Vagina (tissue), 2 donors: ENCODE measurements around the gene PRKCQ.

ENCODE experiments used
- POLR2A ChIP-seq, 2 donors: fragments of 450-650 bp; IDR thresholded peaks; one replicate each; pipeline ENCODE4 v1.6.1; 2017; ENCODE audit warnings: antibody characterized with exemption in 2 of 2, mild to moderate bottlenecking in 2 of 2, moderate library complexity in 2 of 2
- POLR2AphosphoS5 ChIP-seq, 2 donors: sonication (generic); formaldehyde crosslinking; IDR thresholded peaks; one replicate each; pipeline ENCODE4 v1.9.0; 2017; ENCODE audit warnings: antibody characterized with exemption in 2 of 2, mild to moderate bottlenecking in 2 of 2, low read depth in 1 of 2; ENCODE audit not compliant: insufficient read depth in 1 of 2
- TF ChIP-seq, protein P1 (sequence below), 3 experiments: fragments of 450-650 bp in 2 of 3; fragments of 200-600 bp in 1 of 3; sonication (generic) in 1 of 3; IDR thresholded peaks; one replicate each; pipeline ENCODE4 v1.5.1; 2017 to 2019; ENCODE audit warnings: antibody characterized with exemption in 3 of 3, mild to moderate bottlenecking in 2 of 3, moderate library complexity in 2 of 3

DNA sequence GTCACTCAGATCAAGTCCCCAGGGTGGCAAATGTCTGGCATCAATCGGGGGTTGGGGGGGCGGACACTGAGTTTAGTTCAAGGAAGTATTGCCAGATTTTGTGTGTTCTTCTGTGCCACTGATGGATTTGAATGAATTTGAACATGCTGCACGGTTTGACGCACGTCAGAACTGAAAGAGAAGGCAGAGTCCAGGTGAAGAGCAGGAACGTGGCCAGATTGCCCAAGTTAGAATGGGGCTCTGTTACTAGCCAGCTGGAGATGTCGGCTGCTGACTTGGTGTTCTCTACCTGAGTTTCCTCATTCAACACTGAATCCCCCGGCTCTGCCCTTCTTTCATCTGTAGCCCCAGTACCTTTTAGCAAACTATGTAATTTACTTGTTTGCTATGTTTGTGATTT is 180.2 kb downstream of the PRKCQ start:
- TF ChIP-seq POLR2A (IDR thresholded peaks at IDR 0.05) (no peak), POLR2AphosphoS5 (IDR thresholded peaks at IDR 0.05; ENCODE audit: insufficient read depth in 1 of 2, low read depth in 1 of 2) (no peak)
- TF ChIP-seq, protein P1, sequence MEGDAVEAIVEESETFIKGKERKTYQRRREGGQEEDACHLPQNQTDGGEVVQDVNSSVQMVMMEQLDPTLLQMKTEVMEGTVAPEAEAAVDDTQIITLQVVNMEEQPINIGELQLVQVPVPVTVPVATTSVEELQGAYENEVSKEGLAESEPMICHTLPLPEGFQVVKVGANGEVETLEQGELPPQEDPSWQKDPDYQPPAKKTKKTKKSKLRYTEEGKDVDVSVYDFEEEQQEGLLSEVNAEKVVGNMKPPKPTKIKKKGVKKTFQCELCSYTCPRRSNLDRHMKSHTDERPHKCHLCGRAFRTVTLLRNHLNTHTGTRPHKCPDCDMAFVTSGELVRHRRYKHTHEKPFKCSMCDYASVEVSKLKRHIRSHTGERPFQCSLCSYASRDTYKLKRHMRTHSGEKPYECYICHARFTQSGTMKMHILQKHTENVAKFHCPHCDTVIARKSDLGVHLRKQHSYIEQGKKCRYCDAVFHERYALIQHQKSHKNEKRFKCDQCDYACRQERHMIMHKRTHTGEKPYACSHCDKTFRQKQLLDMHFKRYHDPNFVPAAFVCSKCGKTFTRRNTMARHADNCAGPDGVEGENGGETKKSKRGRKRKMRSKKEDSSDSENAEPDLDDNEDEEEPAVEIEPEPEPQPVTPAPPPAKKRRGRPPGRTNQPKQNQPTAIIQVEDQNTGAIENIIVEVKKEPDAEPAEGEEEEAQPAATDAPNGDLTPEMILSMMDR (IDR thresholded peaks at IDR 0.05): no peak
